Endothelial cell of umbilical vein (primary cell): ENCODE data around the gene HIVEP3. TPM values are rescaled to one million over a fixed set of nuclear protein-coding genes. Genes with fewer than 3 reads are reported as not detected.

ENCODE experiments used
- BruUV-seq: library from RNA; stranded (reverse); fragments of 400-500 nt; replicated peaks from 2 replicates; lab custom pipeline; 2021; lab: Mats Ljungman, UMichigan
- CTCF ChIA-PET: fragments of 300-600, 350-600 bp; sonication (Branson Sonifier 250); formaldehyde crosslinking; loops from one replicate; lab custom pipeline; 2021; ENCODE audit warnings: antibody characterized with exemption, inconsistent platforms; lab: Charles Lee
- POLR2A ChIA-PET: fragments of 300-600, 350-600 bp; sonication (Branson Sonifier 250); formaldehyde crosslinking; loops from one replicate; lab custom pipeline; 2021; ENCODE audit warnings: antibody characterized with exemption, inconsistent platforms; lab: Charles Lee
- DNase-seq: peaks from one replicate; pipeline ENCODE4 v3.0.0-alpha.2; 2011; ENCODE audit warnings: low read depth, low spot score
- FAIRE-seq: peaks from 2 replicates; lab custom pipeline; 2011; peaks lifted over from hg19 to GRCh38; lab: Jason Lieb, UNC
- H2AFZ ChIP-seq: 2 replicates; pipeline ENCODE4 v1.6.0; 2012; ENCODE audit warnings: low read depth, low read length, control low read depth, inconsistent platforms
- H3K27ac ChIP-seq: 2 replicates; pipeline ENCODE4 v1.5.1; 2011; ENCODE audit warnings: low read depth, mild to moderate bottlenecking, control low read depth, low read length, moderate library complexity; ENCODE audit not compliant: insufficient read depth
- H3K27me3 ChIP-seq, 2 experiments: 2 replicates each; pipeline versions ENCODE4 v1.6.0 to v1.6.1; 2011; ENCODE audit warnings: low read length in 2 of 2, mixed read lengths in 1 of 2; ENCODE audit not compliant: control insufficient read depth in 2 of 2, insufficient read depth in 2 of 2
- H3K36me3 ChIP-seq, 2 experiments: 2 replicates in 1 of 2; 3 replicates in 1 of 2; pipeline ENCODE4 v1.5.1; 2011; ENCODE audit warnings: low read length in 2 of 2, mild to moderate bottlenecking in 1 of 2, moderate library complexity in 1 of 2; ENCODE audit not compliant: control insufficient read depth in 2 of 2, insufficient read depth in 2 of 2; ENCODE audit errors: extremely low read depth in 1 of 2
- H3K4me1 ChIP-seq: 3 replicates; pipeline ENCODE4 v1.5.1; 2011; ENCODE audit warnings: mild to moderate bottlenecking, low read length; ENCODE audit not compliant: control insufficient read depth, insufficient read depth; ENCODE audit errors: extremely low read depth
- H3K4me2 ChIP-seq: 2 replicates; pipeline ENCODE4 v1.6.1; 2011; ENCODE audit warnings: low read length, control low read depth, mixed read lengths; ENCODE audit not compliant: insufficient read depth
- H3K4me3 ChIP-seq, 3 experiments: fragments of 200-600 bp in 1 of 3; sonication (generic), shearing (Covaris generic) in 1 of 3; replicated peaks in 1 of 3; 2 replicates each; pipeline ENCODE4 v1.5.1; 2011 to 2016; ENCODE audit warnings: control low read depth in 3 of 3, low read length in 3 of 3, mild to moderate bottlenecking in 2 of 3, inconsistent platforms in 1 of 3, low read depth in 1 of 3, moderate library complexity in 1 of 3; ENCODE audit not compliant: insufficient read depth in 1 of 3
- H3K79me2 ChIP-seq: 2 replicates; pipeline ENCODE4 v1.6.0; 2012; ENCODE audit warnings: low read length, inconsistent platforms; ENCODE audit not compliant: control insufficient read depth, insufficient read depth
- H3K9ac ChIP-seq: replicated peaks from 2 replicates; pipeline ENCODE3; 2011; ENCODE audit warnings: low read length, control low read depth; ENCODE audit not compliant: insufficient read depth; ENCODE audit errors: extremely low read depth
- H3K9me1 ChIP-seq: replicated peaks from 3 replicates; pipeline ENCODE4 v1.6.0; 2011; ENCODE audit warnings: mild to moderate bottlenecking, low read length; ENCODE audit not compliant: control insufficient read depth, insufficient read depth; ENCODE audit errors: extremely low read depth
- H3K9me3 ChIP-seq: replicated peaks from 2 replicates; pipeline ENCODE4 v1.5.1; 2012; ENCODE audit warnings: low read length, inconsistent platforms; ENCODE audit not compliant: control insufficient read depth, insufficient read depth
- H4K20me1 ChIP-seq: replicated peaks from 2 replicates; pipeline ENCODE3; 2011; ENCODE audit warnings: mild to moderate bottlenecking, low read length; ENCODE audit not compliant: control insufficient read depth, insufficient read depth; ENCODE audit errors: extremely low read depth
- EZH2 ChIP-seq: IDR thresholded peaks from 2 replicates; pipeline ENCODE4 v1.6.1; 2012; ENCODE audit warnings: borderline replicate concordance, low read depth, mild to moderate bottlenecking, moderate library complexity, low read length, inconsistent platforms; ENCODE audit not compliant: severe bottlenecking
- FOS ChIP-seq: IDR thresholded peaks from 2 replicates; pipeline ENCODE4 v1.6.1; 2011; ENCODE audit warnings: mild to moderate bottlenecking, low read length, moderate library complexity, borderline replicate concordance; ENCODE audit not compliant: insufficient read depth
- GATA2 ChIP-seq: IDR thresholded peaks from 2 replicates; pipeline ENCODE4 v1.7.0; 2011; ENCODE audit warnings: low read depth, mild to moderate bottlenecking, moderate library complexity, mixed read lengths, low read length; ENCODE audit not compliant: insufficient read length, insufficient read depth
- JUN ChIP-seq: IDR thresholded peaks from 2 replicates; pipeline ENCODE4 v1.6.1; 2011; ENCODE audit warnings: borderline replicate concordance, low read depth; ENCODE audit not compliant: insufficient read length, insufficient read depth
- MYC ChIP-seq: IDR thresholded peaks from one replicate; pipeline ENCODE4 v1.6.1; 2011; ENCODE audit warnings: mild to moderate bottlenecking, low read depth, low read length
- POLR2A ChIP-seq: IDR thresholded peaks from 2 replicates; pipeline ENCODE4 v1.6.1; 2012; ENCODE audit warnings: low read depth, mild to moderate bottlenecking, control low read depth, low read length
- POLR2AphosphoS5 ChIP-seq: IDR thresholded peaks from 2 replicates; pipeline ENCODE4 v1.6.1; 2012; ENCODE audit warnings: low read depth, mild to moderate bottlenecking, control low read depth, low read length, moderate library complexity; ENCODE audit not compliant: insufficient read depth
- dilution Hi-C: fragments of 300-500 bp; cut with MboI; formaldehyde crosslinking; loops from one replicate; pipeline ENCODE4 v1.15.0; 2019; ENCODE audit warnings: low sequenced_read_pairs; ENCODE audit not compliant: extremely low pct_ligation_motif_present
- intact Hi-C: fragments of 100-400 bp; cut with micrococcal nuclease; formaldehyde crosslinking; loops from one replicate; pipeline ENCODE4 v1.10.0; 2022
- polyA plus RNA-seq, 4 experiments: library from polyadenylated mRNA; depleted of rRNA in 3 of 4; stranded (reverse) in 3 of 4; unstranded in 1 of 4; fragments of >200 nt; gene quantifications; 2 replicates each; pipeline versions ENCODE4 v1.2.1 to v1.2.3, GENCODE V29; 2011 to 2012; ENCODE audit warnings: missing spikeins in 1 of 4
- total RNA-seq: library from RNA; stranded (reverse); gene quantifications from 2 replicates; pipeline ENCODE4 v1.2.3, GENCODE V29; 2021
- TF ChIP-seq, protein P1 (sequence below): IDR thresholded peaks from 2 replicates; pipeline ENCODE4 v1.6.1; 2011; ENCODE audit not compliant: insufficient read depth, insufficient read length
- TF ChIP-seq, protein P2 (sequence below), 2 donors: IDR thresholded peaks; 1 replicate in 1 of 2; 2 replicates in 1 of 2; pipeline ENCODE4 v1.5.1; 2011; ENCODE audit warnings: low read length in 2 of 2, mild to moderate bottlenecking in 2 of 2, moderate library complexity in 2 of 2, control low read depth in 1 of 2, inconsistent platforms in 1 of 2, low read depth in 1 of 2; ENCODE audit not compliant: insufficient read depth in 1 of 2; ENCODE audit errors: extremely low read depth in 1 of 2

HIVEP3 gene
- total and polyA plus RNA-seq, 2 donors (not counting 3 experiments of a cell fraction or from before 2014, with no cell fraction given): 3.4 to 4.0 TPM

DNA sequence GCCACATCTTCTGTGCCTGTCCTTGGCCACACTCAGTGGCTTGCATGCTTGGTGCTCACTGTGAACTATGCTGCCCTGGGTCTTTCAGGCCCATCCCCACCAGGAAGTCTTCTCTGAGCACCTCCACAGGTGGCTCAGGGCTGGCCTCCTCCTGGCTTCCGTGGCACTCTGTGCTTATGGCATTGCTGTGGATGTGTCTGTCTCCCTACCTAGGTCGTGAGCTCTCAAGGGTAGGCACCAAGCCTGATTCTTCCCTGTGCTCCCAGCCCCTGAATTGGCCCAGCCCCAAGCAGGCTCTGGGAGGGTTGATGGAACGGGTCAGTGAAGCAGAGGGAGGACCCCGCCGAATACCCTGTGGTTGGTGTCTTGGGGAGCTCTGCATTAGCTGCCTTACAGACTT lies 236.6 kb downstream of the HIVEP3 start:
- Histone ChIP-seq H3K27ac (no peak overlapping the region), H3K4me1 (peaks cover 16% of the 10 kb centered on the region), H3K9me1 (no peaks in the 10 kb centered on the region), H3K79me2 (no peaks in the 10 kb centered on the region), H3K36me3 (no peaks in the 10 kb centered on the region), H3K9me3 (no peaks in the 10 kb centered on the region), H3K4me3 (no peak overlapping the region), H3K4me2 (no peak overlapping the region), H3K27me3 (no peaks in the 10 kb centered on the region), H4K20me1 (no peaks in the 10 kb centered on the region), H3K9ac (no peak overlapping the region), H2AFZ (no peak overlapping the region)
- dilution Hi-C loops (no loop called here), intact Hi-C loops (no loop called here)
- POLR2A ChIA-PET: no interaction called here
- BruUV-seq: no TSS peak
- TF ChIP-seq, protein P1, sequence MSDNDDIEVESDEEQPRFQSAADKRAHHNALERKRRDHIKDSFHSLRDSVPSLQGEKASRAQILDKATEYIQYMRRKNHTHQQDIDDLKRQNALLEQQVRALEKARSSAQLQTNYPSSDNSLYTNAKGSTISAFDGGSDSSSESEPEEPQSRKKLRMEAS: no peak
- no peak for TF ChIP-seq FOS
- TF ChIP-seq EZH2: no peak
- FAIRE-seq (no peak), DNase-seq (no peak)
- CTCF ChIA-PET: interaction anchor here (1.0 to 2.2 kb wide), 3 partner anchors 10 to 32 kb away, joined by 3 to 13 read pairs (median 5); no protein-coding TSS in a partner anchor

DNA sequence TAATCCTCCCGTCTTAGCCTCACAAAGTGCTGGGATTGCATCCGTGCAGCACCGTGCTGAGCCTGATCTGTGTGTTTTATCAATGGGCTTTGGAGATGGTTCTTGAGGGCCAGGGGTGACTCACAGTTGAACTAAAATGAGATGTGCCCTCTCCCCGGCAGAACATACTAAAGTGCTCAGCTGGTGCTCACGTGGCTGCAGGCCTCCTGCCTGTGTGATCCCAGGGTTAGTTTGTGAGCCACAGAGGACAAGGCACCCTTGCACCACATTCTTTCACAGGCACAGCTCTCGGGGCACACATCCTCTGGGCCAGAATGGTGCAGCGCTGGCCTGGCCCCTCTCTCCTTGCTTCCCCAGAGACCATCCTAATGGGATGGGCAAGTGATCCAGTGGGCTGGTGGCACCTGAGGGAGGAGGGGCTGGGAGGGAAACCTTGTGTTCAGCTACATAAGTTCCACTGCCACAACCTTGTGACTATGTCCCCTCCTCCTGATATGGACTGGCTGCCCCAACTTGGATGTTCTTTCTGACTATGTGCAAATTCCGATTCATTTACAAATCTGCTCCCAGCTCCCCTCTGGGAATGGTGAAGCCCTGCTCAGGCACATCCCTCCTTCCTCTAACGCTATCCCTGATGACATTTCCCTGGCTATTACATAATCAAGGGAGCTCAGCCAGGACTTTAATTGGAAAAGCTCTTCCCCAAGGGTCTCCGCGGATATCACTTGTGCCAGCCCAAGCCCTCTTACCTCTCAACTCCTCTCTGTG lies 237.2 kb downstream of the HIVEP3 start:
- no peaks in the 10 kb centered on the region for H3K9me3 ChIP-seq
- CTCF ChIA-PET: interaction anchor here (1.0 to 2.2 kb wide), 4 partner anchors 10 to 32 kb away, joined by 3 to 13 read pairs (median 4); no protein-coding TSS in a partner anchor
- no peak for FAIRE-seq
- H2AFZ ChIP-seq: no peak overlapping the region
- no peak overlapping the region for H3K4me3 ChIP-seq
- dilution Hi-C loops: no loop called here
- POLR2A ChIA-PET: no interaction called here
- H3K79me2 ChIP-seq: no peaks in the 10 kb centered on the region
- no peaks in the 10 kb centered on the region for H3K27me3 ChIP-seq
- H3K9ac ChIP-seq: no peak overlapping the region
- no TSS peak for BruUV-seq
- H3K4me1 ChIP-seq: peaks cover 16% of the 10 kb centered on the region
- no peak overlapping the region for H3K27ac ChIP-seq
- no peak for TF ChIP-seq GATA2
- no peak for TF ChIP-seq MYC
- no peak for TF ChIP-seq POLR2AphosphoS5
- TF ChIP-seq, protein P1: no peak
- TF ChIP-seq POLR2A: no peak
- no peak for TF ChIP-seq EZH2
- no peak for TF ChIP-seq JUN
- TF ChIP-seq, protein P2, sequence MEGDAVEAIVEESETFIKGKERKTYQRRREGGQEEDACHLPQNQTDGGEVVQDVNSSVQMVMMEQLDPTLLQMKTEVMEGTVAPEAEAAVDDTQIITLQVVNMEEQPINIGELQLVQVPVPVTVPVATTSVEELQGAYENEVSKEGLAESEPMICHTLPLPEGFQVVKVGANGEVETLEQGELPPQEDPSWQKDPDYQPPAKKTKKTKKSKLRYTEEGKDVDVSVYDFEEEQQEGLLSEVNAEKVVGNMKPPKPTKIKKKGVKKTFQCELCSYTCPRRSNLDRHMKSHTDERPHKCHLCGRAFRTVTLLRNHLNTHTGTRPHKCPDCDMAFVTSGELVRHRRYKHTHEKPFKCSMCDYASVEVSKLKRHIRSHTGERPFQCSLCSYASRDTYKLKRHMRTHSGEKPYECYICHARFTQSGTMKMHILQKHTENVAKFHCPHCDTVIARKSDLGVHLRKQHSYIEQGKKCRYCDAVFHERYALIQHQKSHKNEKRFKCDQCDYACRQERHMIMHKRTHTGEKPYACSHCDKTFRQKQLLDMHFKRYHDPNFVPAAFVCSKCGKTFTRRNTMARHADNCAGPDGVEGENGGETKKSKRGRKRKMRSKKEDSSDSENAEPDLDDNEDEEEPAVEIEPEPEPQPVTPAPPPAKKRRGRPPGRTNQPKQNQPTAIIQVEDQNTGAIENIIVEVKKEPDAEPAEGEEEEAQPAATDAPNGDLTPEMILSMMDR (IDR thresholded peaks at IDR 0.05; ENCODE audit: extremely low read depth in 1 of 2, insufficient read depth in 1 of 2, low read depth in 1 of 2, low read length in 2 of 2): no peak
- TF ChIP-seq FOS: no peak
- no peak overlapping the region for H3K4me2 ChIP-seq
- H4K20me1 ChIP-seq: no peaks in the 10 kb centered on the region
- no peak for DNase-seq
- no peaks in the 10 kb centered on the region for H3K9me1 ChIP-seq
- no peaks in the 10 kb centered on the region for H3K36me3 ChIP-seq
- intact Hi-C loops: no loop called here
